PFSK-1 (cell line): Measurements from ENCODE around the gene LRRC70.

Experiments
- FOXP2 ChIP-seq: optimal IDR thresholded peaks from 2 replicates; pipeline ENCODE3; 2011; ENCODE audit warnings: borderline replicate concordance, control low read depth, inconsistent platforms; ENCODE audit not compliant: insufficient read depth; ENCODE audit errors: extremely low read length, extremely low read depth
- POLR2AphosphoS5 ChIP-seq: IDR thresholded peaks from 2 replicates; pipeline ENCODE4 v1.6.1; 2012; ENCODE audit warnings: low read depth, mild to moderate bottlenecking, control low read depth, low read length, moderate library complexity
- REST ChIP-seq, 2 experiments: IDR thresholded peaks; 2 replicates each; pipeline versions ENCODE4 v1.6.1 to v1.8.0; 2011 to 2012; ENCODE audit warnings: low read depth in 2 of 2, low read length in 2 of 2, control low read depth in 1 of 2, inconsistent platforms in 1 of 2, mild to moderate bottlenecking in 1 of 2, moderate library complexity in 1 of 2; ENCODE audit not compliant: insufficient read depth in 1 of 2
- SIN3A ChIP-seq: IDR thresholded peaks from 2 replicates; pipeline ENCODE4 v1.6.1; 2012; ENCODE audit warnings: mild to moderate bottlenecking, low read length, moderate library complexity, borderline replicate concordance; ENCODE audit not compliant: insufficient read depth
- TAF1 ChIP-seq: IDR thresholded peaks from 2 replicates; pipeline ENCODE4 v1.6.1; 2012; ENCODE audit warnings: low read length, control low read depth, borderline replicate concordance; ENCODE audit not compliant: insufficient read depth

LRRC70 gene

GRCh38 chr5:62587737-62588136 is 9.1 kb downstream of the LRRC70 start:
- TF ChIP-seq SIN3A (no peak), POLR2AphosphoS5 (no peak), REST (IDR thresholded peaks at IDR 0.05; ENCODE audit: insufficient read depth in 1 of 2, low read depth in 2 of 2, low read length in 2 of 2) (no peak), FOXP2 (no peak), TAF1 (no peak)

DNA sequence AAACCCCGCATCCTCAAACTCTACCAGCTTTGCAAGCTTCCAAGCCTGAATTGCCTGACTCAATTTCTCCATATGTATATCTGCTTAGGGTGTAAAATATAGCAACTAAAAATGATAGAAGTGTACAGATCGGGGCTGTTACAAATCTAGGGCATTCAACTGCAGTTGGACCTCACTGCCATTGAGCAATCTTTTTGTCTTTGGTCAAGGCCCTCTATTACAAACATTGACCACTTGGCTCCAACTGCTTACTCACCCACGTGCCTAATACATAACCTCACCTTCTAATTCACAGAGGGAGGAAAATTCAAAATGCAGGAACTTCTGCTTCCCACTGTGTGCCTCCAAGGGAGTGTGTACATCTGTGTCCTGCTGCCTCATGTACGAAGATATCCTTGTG is 10.0 kb downstream of the LRRC70 start:
- no peak for TF ChIP-seq REST (IDR thresholded peaks at IDR 0.05; ENCODE audit: insufficient read depth in 1 of 2, low read depth in 2 of 2, low read length in 2 of 2)
- TF ChIP-seq SIN3A = no peak
- TF ChIP-seq TAF1 = no peak
- TF ChIP-seq POLR2AphosphoS5 = no peak
- no peak for TF ChIP-seq FOXP2

- no peak for TF ChIP-seq SIN3A
- TF ChIP-seq FOXP2 = no peak
- no peak for TF ChIP-seq POLR2AphosphoS5
- no peak for TF ChIP-seq TAF1
- no peak for TF ChIP-seq REST (IDR thresholded peaks at IDR 0.05; ENCODE audit: insufficient read depth in 1 of 2, low read depth in 2 of 2, low read length in 2 of 2)
These were observed 10.9 kb downstream of the LRRC70 start for GRCh38 chr5:62589504-62589903.

DNA sequence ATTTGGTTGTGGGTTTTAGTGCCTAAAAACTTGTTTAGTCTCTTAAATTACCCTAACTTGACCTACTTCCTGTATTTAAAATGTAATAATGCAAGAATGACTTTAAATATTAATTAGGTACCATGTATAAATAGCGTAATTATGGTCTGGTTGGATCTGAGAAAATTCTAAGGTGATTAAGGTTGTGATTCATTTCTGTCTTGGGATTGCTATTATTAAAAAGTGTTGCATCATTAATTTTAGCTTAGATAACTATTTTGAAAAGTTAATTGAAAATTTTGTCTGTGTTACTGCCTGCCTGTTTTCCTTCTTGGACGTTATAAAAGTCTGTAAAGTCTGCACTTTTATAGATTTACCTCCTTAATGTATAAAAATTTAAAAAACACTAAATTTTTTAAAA is 11.8 kb downstream of the LRRC70 start:
- TF ChIP-seq FOXP2 (no peak), SIN3A (no peak), POLR2AphosphoS5 (no peak), TAF1 (no peak), REST (IDR thresholded peaks at IDR 0.05; ENCODE audit: insufficient read depth in 1 of 2, low read depth in 2 of 2, low read length in 2 of 2) (no peak)

DNA sequence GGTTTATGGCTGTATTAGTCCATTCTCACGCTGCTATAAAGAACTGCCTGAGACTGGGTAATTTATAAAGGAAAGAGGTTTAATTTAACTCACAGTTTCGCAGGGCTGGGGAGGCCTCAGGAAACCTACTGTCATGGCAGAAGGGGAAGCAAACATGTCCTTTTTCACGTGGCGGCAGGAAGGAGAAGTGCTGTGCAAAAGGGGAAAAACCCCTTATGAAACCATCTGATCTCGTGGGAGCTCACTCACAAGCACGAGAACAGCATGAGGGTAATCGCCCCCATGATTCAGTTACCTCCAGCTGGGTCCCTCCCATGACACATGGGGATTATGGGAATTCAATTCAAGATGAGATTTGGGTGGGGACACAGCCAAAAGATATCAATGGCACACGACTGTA is 13.9 kb downstream of the LRRC70 start:
- no peak for TF ChIP-seq FOXP2
- TF ChIP-seq POLR2AphosphoS5 = no peak
- TF ChIP-seq REST (IDR thresholded peaks at IDR 0.05; ENCODE audit: insufficient read depth in 1 of 2, low read depth in 2 of 2, low read length in 2 of 2) = no peak
- TF ChIP-seq TAF1 = no peak
- TF ChIP-seq SIN3A = no peak
